HCT116 (cell line): ENCODE results near the gene CYP24A1. TPM values are rescaled to one million over a fixed set of nuclear protein-coding genes. Genes with fewer than 3 reads are reported as not detected.
A peak's percentile ranks its signal among the peaks of the same experiment; 100 is the strongest.

ENCODE experiments used
- ATAC-seq: fragments of 200-7000 bp; cut with Tn5 transposase; 2 replicates; pipeline ENCODE4 v1.9.1; 2020; ENCODE audit warnings: mild to moderate bottlenecking, moderate library complexity
- BruUV-seq: library from RNA; stranded (reverse); fragments of 400-500 nt; replicated peaks from 2 replicates; lab custom pipeline; 2021; lab: Mats Ljungman, UMichigan
- CTCF ChIA-PET: fragments of 300-600 bp; sonication (Branson Sonifier 250); formaldehyde crosslinking; loops from one replicate; lab custom pipeline; 2021; ENCODE audit warnings: antibody characterized with exemption; lab: Charles Lee
- POLR2A ChIA-PET: fragments of 300-600, 350-600 bp; sonication (Branson Sonifier 250); formaldehyde crosslinking; loops from one replicate; lab custom pipeline; 2021; ENCODE audit warnings: antibody characterized with exemption; lab: Charles Lee
- RAD21 ChIA-PET, 2 experiments: fragments of 300-600 bp; sonication (Branson Sonifier 250); formaldehyde crosslinking; loops; one replicate each; lab custom pipeline; 2023; ENCODE audit warnings: low total read pairs in 2 of 2; ENCODE audit not compliant: uncharacterized antibody in 2 of 2, unreplicated experiment in 2 of 2, low non-redundant PET in 1 of 2; lab: Charles Lee
- DNase-seq: peaks from one replicate; pipeline ENCODE4 v3.0.0-alpha.2; 2010; ENCODE audit warnings: low read depth, low spot score
- H2AFZ ChIP-seq: fragments of 200-600 bp; shearing (Covaris generic), sonication (generic); 2 replicates; pipeline ENCODE4 v1.6.1; 2017; ENCODE audit warnings: low read depth, mixed run types, mixed read lengths, antibody characterized with exemption, low read length; ENCODE audit not compliant: poor library complexity, severe bottlenecking
- H3K27ac ChIP-seq: 2 replicates; pipeline ENCODE4 v1.5.1; 2012; ENCODE audit warnings: low read depth, low read length
- H3K27me3 ChIP-seq: fragments of 200-600 bp; sonication (generic); 2 replicates; pipeline ENCODE4 v1.6.1; 2016; ENCODE audit warnings: mixed run types, low read length, mixed read lengths; ENCODE audit not compliant: insufficient read depth
- H3K36me3 ChIP-seq, 2 experiments: fragments of 200-500 bp in 1 of 2; fragments of 200-600 bp in 1 of 2; sonication (Bioruptor generic) in 1 of 2; sonication (generic) in 1 of 2; 2 replicates each; pipeline versions ENCODE4 v1.5.1 to v1.6.1; 2014 to 2016; ENCODE audit warnings: low read length in 2 of 2, inconsistent platforms in 1 of 2, mixed read lengths in 1 of 2, mixed run types in 1 of 2; ENCODE audit not compliant: insufficient read depth in 2 of 2, control insufficient read depth in 1 of 2
- H3K4me1 ChIP-seq, 2 experiments: fragments of 200-600 bp in 1 of 2; sonication (generic) in 1 of 2; 2 replicates each; pipeline versions ENCODE4 v1.5.1 to v1.6.1; 2012 to 2017; ENCODE audit warnings: low read length in 2 of 2, inconsistent platforms in 1 of 2, mild to moderate bottlenecking in 1 of 2, mixed read lengths in 1 of 2, mixed run types in 1 of 2, moderate library complexity in 1 of 2; ENCODE audit not compliant: insufficient read depth in 2 of 2, control insufficient read depth in 1 of 2
- H3K4me2 ChIP-seq: fragments of 200-600 bp; sonication (generic); 2 replicates; pipeline ENCODE4 v1.6.1; 2017; ENCODE audit warnings: mixed run types, low read length, mixed read lengths
- H3K4me3 ChIP-seq, 2 experiments: fragments of 200-600 bp in 1 of 2; sonication (generic) in 1 of 2; replicated peaks in 1 of 2; 2 replicates each; pipeline ENCODE4 v1.5.1; 2011 to 2016; ENCODE audit warnings: low read length in 2 of 2, control low read depth in 1 of 2, low read depth in 1 of 2, mild to moderate bottlenecking in 1 of 2, mixed read lengths in 1 of 2, mixed run types in 1 of 2
- H3K79me2 ChIP-seq: fragments of 200-600 bp; sonication (generic); 2 replicates; pipeline ENCODE4 v1.6.1; 2017; ENCODE audit warnings: mild to moderate bottlenecking, mixed run types, low read length, moderate library complexity, mixed read lengths; ENCODE audit not compliant: insufficient read depth
- H3K9ac ChIP-seq: fragments of 200-600 bp; sonication (generic); 2 replicates; pipeline ENCODE4 v1.6.1; 2016; ENCODE audit warnings: low read length, mixed read lengths
- H3K9me2 ChIP-seq: fragments of 200-600 bp; sonication (generic), shearing (Covaris generic); 2 replicates; pipeline ENCODE4 v1.6.1; 2017; ENCODE audit warnings: mixed run types, mild to moderate bottlenecking, moderate library complexity; ENCODE audit not compliant: insufficient read depth
- H3K9me3 ChIP-seq, 2 experiments: fragments of 200-500 bp in 1 of 2; fragments of 200-600 bp in 1 of 2; sonication (Bioruptor generic) in 1 of 2; sonication (generic) in 1 of 2; 2 replicates each; pipeline ENCODE4 v1.6.1; 2014 to 2017; ENCODE audit warnings: low read length in 2 of 2, mixed read lengths in 2 of 2, inconsistent platforms in 1 of 2, low read depth in 1 of 2, mild to moderate bottlenecking in 1 of 2, mixed run types in 1 of 2, moderate library complexity in 1 of 2; ENCODE audit not compliant: control insufficient read depth in 1 of 2, insufficient read depth in 1 of 2
- H4K20me1 ChIP-seq: fragments of 200-600 bp; sonication (generic), shearing (Covaris generic); 2 replicates; pipeline ENCODE4 v1.6.1; 2017; ENCODE audit warnings: mixed run types, mild to moderate bottlenecking, moderate library complexity; ENCODE audit not compliant: insufficient read depth
- CEBPB ChIP-seq: IDR thresholded peaks from 2 replicates; pipeline ENCODE4 v1.6.1; 2012; ENCODE audit warnings: low read depth
- ELF1 ChIP-seq: IDR thresholded peaks from 2 replicates; pipeline ENCODE4 v1.6.1; 2012; ENCODE audit warnings: low read depth, borderline replicate concordance
- EZH2 ChIP-seq: fragments of 200-600 bp; sonication (generic); IDR thresholded peaks from 2 replicates; pipeline ENCODE4 v1.6.1; 2017; ENCODE audit warnings: antibody characterized with exemption, mixed run types
- EZH2phosphoT487 ChIP-seq: fragments of 200-600 bp; IDR thresholded peaks from 2 replicates; pipeline ENCODE4 v1.6.1; 2018; ENCODE audit warnings: antibody characterized with exemption, borderline replicate concordance
- FOSL1 ChIP-seq: IDR thresholded peaks from 2 replicates; pipeline ENCODE4 v1.6.1; 2012; ENCODE audit warnings: low read depth
- JUND ChIP-seq: IDR thresholded peaks from 2 replicates; pipeline ENCODE4 v1.6.1; 2012
- POLR2A ChIP-seq: IDR thresholded peaks from 2 replicates; pipeline ENCODE4 v1.7.0; 2011; ENCODE audit warnings: borderline replicate concordance; ENCODE audit not compliant: insufficient read depth, insufficient read length; ENCODE audit errors: extremely low read depth
- POLR2AphosphoS5 ChIP-seq: IDR thresholded peaks from 2 replicates; pipeline ENCODE4 v1.6.1; 2011; ENCODE audit warnings: mild to moderate bottlenecking, low read depth, low read length, moderate library complexity
- RAD21 ChIP-seq: IDR thresholded peaks from 2 replicates; pipeline ENCODE4 v1.6.1; 2012; ENCODE audit warnings: low read depth, mild to moderate bottlenecking
- SIN3A ChIP-seq: IDR thresholded peaks from 2 replicates; pipeline ENCODE4 v1.6.1; 2012; ENCODE audit warnings: low read depth
- SP1 ChIP-seq: IDR thresholded peaks from 2 replicates; pipeline ENCODE4 v1.6.1; 2012; ENCODE audit warnings: low read depth
- SRF ChIP-seq: IDR thresholded peaks from 2 replicates; pipeline ENCODE4 v1.6.1; 2012; ENCODE audit warnings: low read depth
- TCF7L2 ChIP-seq: IDR thresholded peaks from 2 replicates; pipeline ENCODE4 v1.7.0; 2011; ENCODE audit warnings: borderline replicate concordance, inconsistent platforms; ENCODE audit not compliant: insufficient read depth, insufficient read length; ENCODE audit errors: extremely low read depth
- YY1 ChIP-seq: IDR thresholded peaks from 2 replicates; pipeline ENCODE4 v1.6.1; 2011; ENCODE audit warnings: low read length, low read depth, moderate library complexity, mild to moderate bottlenecking; ENCODE audit not compliant: insufficient replicate concordance; ENCODE audit errors: extremely low read depth
- ZNF274 ChIP-seq: fragments of 200-500 bp; sonication (Bioruptor generic); IDR thresholded peaks from 2 replicates; pipeline ENCODE4 v1.6.1; 2014; ENCODE audit warnings: mild to moderate bottlenecking, low read depth, low read length, inconsistent platforms
- intact Hi-C: fragments of 100-400 bp; cut with micrococcal nuclease; formaldehyde crosslinking; loops from 2 replicates; pipeline ENCODE4 v1.10.0; 2022
- total RNA-seq: library from RNA; stranded (reverse); gene quantifications from one replicate; pipeline ENCODE4 v1.2.1, GENCODE V29; 2021; ENCODE audit not compliant: unreplicated experiment
- TF ChIP-seq, protein P1 (sequence below): IDR thresholded peaks from 2 replicates; pipeline ENCODE4 v1.6.1; 2012; ENCODE audit warnings: low read depth
- TF ChIP-seq, protein P2 (sequence below): IDR thresholded peaks from 2 replicates; pipeline ENCODE4 v1.6.1; 2012
- TF ChIP-seq, protein P3 (sequence below), 3 experiments: fragments of 200-600 bp in 1 of 3; sonication (generic) in 1 of 3; IDR thresholded peaks in 2 of 3; conservative IDR thresholded peaks in 1 of 3; 2 replicates each; pipeline ENCODE4 v1.5.1; 2012 to 2017; ENCODE audit warnings: low read depth in 2 of 3, low read length in 2 of 3, antibody characterized with exemption in 1 of 3, borderline replicate concordance in 1 of 3, control low read depth in 1 of 3, mild to moderate bottlenecking in 1 of 3, mixed read lengths in 1 of 3, mixed run types in 1 of 3, moderate library complexity in 1 of 3; ENCODE audit not compliant: insufficient read depth in 1 of 3
- TF ChIP-seq, protein P4 (sequence below): IDR thresholded peaks from 2 replicates; pipeline ENCODE4 v1.6.1; 2012

CYP24A1 gene
- total RNA-seq, 1 experiment from 2014 or later: 267 TPM

DNA sequence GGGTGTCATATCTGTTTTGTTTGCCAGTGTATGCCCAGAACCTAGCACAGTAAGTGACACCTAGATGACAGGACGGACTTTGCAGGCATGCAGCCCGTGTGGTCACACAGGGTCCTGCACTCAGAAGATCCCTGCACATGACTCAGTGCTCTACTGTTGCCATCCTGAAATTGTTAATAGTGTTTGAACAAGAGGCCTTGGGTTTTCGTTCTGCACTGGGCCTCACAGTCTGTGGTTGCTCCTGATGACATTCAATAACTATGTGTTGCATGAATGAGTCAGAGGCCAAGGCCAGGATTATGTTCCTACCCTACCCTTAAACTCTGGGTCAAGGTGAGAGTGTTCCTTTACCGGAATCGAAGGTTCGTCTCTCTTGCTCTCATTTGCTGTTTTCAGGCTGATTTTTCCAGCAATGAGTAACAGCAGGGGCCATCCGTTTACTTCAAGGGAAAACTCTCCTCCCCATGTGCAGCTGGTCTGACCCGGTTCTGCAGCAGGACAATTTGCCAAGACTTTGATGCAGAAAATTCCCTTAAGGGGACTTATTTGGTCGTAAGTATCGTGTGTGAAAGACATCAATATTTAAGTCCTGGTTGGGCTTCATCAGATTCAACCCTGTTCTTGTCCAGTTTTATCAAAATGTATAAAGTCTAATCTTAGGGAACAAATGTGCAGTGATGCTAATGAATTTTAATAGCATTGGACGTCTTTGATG is 21.1 kb upstream of the CYP24A1 start:
- ChIA-PET RAD21 (interaction anchor here in 1 of 2 experiments (0.9 kb wide), 1 partner anchor 98 kb away, joined by 3 read pairs; no protein-coding TSS in a partner anchor), CTCF (interaction anchor here (1.2 to 3.5 kb wide), 5 partner anchors 10 to 97 kb away, joined by 3 to 26 read pairs (median 4); no protein-coding TSS in a partner anchor), POLR2A (no interaction called here)
- Histone ChIP-seq H3K9me3 (no peaks in the 10 kb centered on the region), H3K4me3 (no peak overlapping the region), H3K4me2 (peak overlapping the region; percentile 45; the same call in 1 of the 2 replicates), H3K79me2 (no peaks in the 10 kb centered on the region), H3K4me1 (peaks cover 30 to 58% of the 10 kb centered on the region in 2 experiments), H3K9me2 (no peaks in the 10 kb centered on the region), H3K36me3 (no peaks in the 10 kb centered on the region), H4K20me1 (no peaks in the 10 kb centered on the region), H3K27me3 (no peaks in the 10 kb centered on the region), H2AFZ (peak overlapping the region; percentile 38), H3K9ac (0 out of 2 replicates have a peak overlapping the region, but pooled peaks have one; percentile 18), H3K27ac (peak overlapping the region; percentile 52)
- BruUV-seq: no TSS peak
- DNase-seq (no peak), ATAC-seq (peak; percentile 91)
- intact Hi-C loops: loop anchor here (5.0 kb wide), 1 partner anchor 618 kb away; no protein-coding TSS in a partner anchor
- TF ChIP-seq POLR2AphosphoS5 (no peak), FOSL1 (peak; percentile 16; the same call in 1 of the 2 replicates), CEBPB (no peak), SIN3A (no peak), SP1 (peak; percentile 47; the same call in 1 of the 2 replicates), ELF1 (no peak), JUND (peak; percentile 15; the same call in 1 of the 2 replicates), ZNF274 (no peak), EZH2 (no peak), RAD21 (no peak), YY1 (no peak), TCF7L2 (peak; percentile 59), POLR2A (peak; percentile 33), EZH2phosphoT487 (no peak), SRF (no peak)
- TF ChIP-seq, protein P1, sequence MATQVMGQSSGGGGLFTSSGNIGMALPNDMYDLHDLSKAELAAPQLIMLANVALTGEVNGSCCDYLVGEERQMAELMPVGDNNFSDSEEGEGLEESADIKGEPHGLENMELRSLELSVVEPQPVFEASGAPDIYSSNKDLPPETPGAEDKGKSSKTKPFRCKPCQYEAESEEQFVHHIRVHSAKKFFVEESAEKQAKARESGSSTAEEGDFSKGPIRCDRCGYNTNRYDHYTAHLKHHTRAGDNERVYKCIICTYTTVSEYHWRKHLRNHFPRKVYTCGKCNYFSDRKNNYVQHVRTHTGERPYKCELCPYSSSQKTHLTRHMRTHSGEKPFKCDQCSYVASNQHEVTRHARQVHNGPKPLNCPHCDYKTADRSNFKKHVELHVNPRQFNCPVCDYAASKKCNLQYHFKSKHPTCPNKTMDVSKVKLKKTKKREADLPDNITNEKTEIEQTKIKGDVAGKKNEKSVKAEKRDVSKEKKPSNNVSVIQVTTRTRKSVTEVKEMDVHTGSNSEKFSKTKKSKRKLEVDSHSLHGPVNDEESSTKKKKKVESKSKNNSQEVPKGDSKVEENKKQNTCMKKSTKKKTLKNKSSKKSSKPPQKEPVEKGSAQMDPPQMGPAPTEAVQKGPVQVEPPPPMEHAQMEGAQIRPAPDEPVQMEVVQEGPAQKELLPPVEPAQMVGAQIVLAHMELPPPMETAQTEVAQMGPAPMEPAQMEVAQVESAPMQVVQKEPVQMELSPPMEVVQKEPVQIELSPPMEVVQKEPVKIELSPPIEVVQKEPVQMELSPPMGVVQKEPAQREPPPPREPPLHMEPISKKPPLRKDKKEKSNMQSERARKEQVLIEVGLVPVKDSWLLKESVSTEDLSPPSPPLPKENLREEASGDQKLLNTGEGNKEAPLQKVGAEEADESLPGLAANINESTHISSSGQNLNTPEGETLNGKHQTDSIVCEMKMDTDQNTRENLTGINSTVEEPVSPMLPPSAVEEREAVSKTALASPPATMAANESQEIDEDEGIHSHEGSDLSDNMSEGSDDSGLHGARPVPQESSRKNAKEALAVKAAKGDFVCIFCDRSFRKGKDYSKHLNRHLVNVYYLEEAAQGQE: no peak
- TF ChIP-seq, protein P2, sequence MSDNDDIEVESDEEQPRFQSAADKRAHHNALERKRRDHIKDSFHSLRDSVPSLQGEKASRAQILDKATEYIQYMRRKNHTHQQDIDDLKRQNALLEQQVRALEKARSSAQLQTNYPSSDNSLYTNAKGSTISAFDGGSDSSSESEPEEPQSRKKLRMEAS: peak; percentile 33; the same call in 1 of the 2 replicates
- TF ChIP-seq, protein P3, sequence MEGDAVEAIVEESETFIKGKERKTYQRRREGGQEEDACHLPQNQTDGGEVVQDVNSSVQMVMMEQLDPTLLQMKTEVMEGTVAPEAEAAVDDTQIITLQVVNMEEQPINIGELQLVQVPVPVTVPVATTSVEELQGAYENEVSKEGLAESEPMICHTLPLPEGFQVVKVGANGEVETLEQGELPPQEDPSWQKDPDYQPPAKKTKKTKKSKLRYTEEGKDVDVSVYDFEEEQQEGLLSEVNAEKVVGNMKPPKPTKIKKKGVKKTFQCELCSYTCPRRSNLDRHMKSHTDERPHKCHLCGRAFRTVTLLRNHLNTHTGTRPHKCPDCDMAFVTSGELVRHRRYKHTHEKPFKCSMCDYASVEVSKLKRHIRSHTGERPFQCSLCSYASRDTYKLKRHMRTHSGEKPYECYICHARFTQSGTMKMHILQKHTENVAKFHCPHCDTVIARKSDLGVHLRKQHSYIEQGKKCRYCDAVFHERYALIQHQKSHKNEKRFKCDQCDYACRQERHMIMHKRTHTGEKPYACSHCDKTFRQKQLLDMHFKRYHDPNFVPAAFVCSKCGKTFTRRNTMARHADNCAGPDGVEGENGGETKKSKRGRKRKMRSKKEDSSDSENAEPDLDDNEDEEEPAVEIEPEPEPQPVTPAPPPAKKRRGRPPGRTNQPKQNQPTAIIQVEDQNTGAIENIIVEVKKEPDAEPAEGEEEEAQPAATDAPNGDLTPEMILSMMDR (IDR thresholded peaks at IDR 0.05 in 2 of 3, conservative IDR thresholded peaks at IDR 0.05 in 1 of 3; ENCODE audit: borderline replicate concordance in 1 of 3, insufficient read depth in 1 of 3, low read depth in 2 of 3, low read length in 2 of 3): peak in 2 of 3 experiments; percentile 55 to 73; a peak in 4 of 6 replicates
- TF ChIP-seq, protein P4, sequence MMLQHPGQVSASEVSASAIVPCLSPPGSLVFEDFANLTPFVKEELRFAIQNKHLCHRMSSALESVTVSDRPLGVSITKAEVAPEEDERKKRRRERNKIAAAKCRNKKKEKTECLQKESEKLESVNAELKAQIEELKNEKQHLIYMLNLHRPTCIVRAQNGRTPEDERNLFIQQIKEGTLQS: no peak
